Endodermal cell (in vitro differentiated cells): ENCODE results near the gene MYH6. TPM values are rescaled to one million over a fixed set of nuclear protein-coding genes. Genes with fewer than 3 reads are reported as not detected.

Source experiments
- DNase-seq: peaks from one replicate; pipeline ENCODE4 v3.0.0-alpha.2; 2017
- H3K27ac ChIP-seq: 2 replicates; pipeline ENCODE4 v1.5.1; 2013; ENCODE audit warnings: mild to moderate bottlenecking, low read depth, low read length, moderate library complexity
- H3K27me3 ChIP-seq: 2 replicates; pipeline ENCODE4 v1.6.1; 2013; ENCODE audit warnings: mild to moderate bottlenecking, low read length, moderate library complexity; ENCODE audit not compliant: insufficient read depth, control insufficient read depth, poor library complexity, severe bottlenecking
- H3K36me3 ChIP-seq: 2 replicates; pipeline ENCODE4 v1.7.0; 2013; ENCODE audit warnings: mild to moderate bottlenecking, low read length, moderate library complexity; ENCODE audit not compliant: control insufficient read depth, insufficient read depth
- H3K4me1 ChIP-seq: one replicate; pipeline ENCODE4 v1.7.0; 2013; ENCODE audit warnings: low read length; ENCODE audit not compliant: control insufficient read depth, insufficient read depth
- H3K4me3 ChIP-seq: 2 replicates; pipeline ENCODE4 v1.5.1; 2013; ENCODE audit warnings: mild to moderate bottlenecking, low read length, moderate library complexity
- H3K9ac ChIP-seq: 2 replicates; pipeline ENCODE4 v1.6.1; 2013; ENCODE audit warnings: mild to moderate bottlenecking, low read length, moderate library complexity; ENCODE audit not compliant: poor library complexity, severe bottlenecking; ENCODE audit errors: extremely low read depth
- H3K9me3 ChIP-seq: 2 replicates; pipeline ENCODE4 v1.6.1; 2013; ENCODE audit warnings: mild to moderate bottlenecking, low read length, moderate library complexity; ENCODE audit not compliant: control insufficient read depth
- H3K27ac Mint-ChIP-seq: 2 replicates; pipeline ENCODE4 v1.8.0; 2020; ENCODE audit warnings: mixed read lengths
- H3K27me3 Mint-ChIP-seq: 2 replicates; pipeline ENCODE4 v1.8.0; 2021; ENCODE audit warnings: mild to moderate bottlenecking, mixed read lengths; ENCODE audit not compliant: insufficient read depth
- H3K36me3 Mint-ChIP-seq: 2 replicates; pipeline ENCODE4 v1.8.0; 2020; ENCODE audit warnings: low read depth, mixed read lengths
- H3K4me1 Mint-ChIP-seq: 2 replicates; pipeline ENCODE4 v1.8.0; 2020; ENCODE audit warnings: mixed read lengths
- H3K4me3 Mint-ChIP-seq: 2 replicates; pipeline ENCODE4 v1.8.0; 2020; ENCODE audit warnings: mild to moderate bottlenecking, moderate library complexity, mixed read lengths
- H3K9me3 Mint-ChIP-seq: 2 replicates; pipeline ENCODE4 v1.8.0; 2020; ENCODE audit warnings: mild to moderate bottlenecking, mixed read lengths
- WGBS, 2 experiments: methylation state at CpG; one replicate each; pipeline versions ENCODE4 v1.1.5 to v1.1.7; 2013; ENCODE audit warnings: missing lambda C conversion rate in 2 of 2, mixed read lengths in 1 of 2; ENCODE audit not compliant: insufficient coverage in 1 of 2, insufficient read length in 1 of 2; 5-methylcytosine and 5-hydroxymethylcytosine counted together
- total RNA-seq, 2 donors: library from RNA; stranded (reverse); fragmentation: NEBNext Ultra II Directional in 1 of 2; extraction: Animal tissue kit (Norgen Biotek cat#: 25700) in 1 of 2; gene quantifications; 2 replicates in 1 of 2; 3 replicates in 1 of 2; pipeline ENCODE4 v1.2.1, GENCODE V29; 2021
- TF ChIP-seq, protein P1 (sequence below): fragments of 200-600 bp; sonication (generic); conservative IDR thresholded peaks from 2 replicates; pipeline ENCODE4 v1.5.0; 2021; ENCODE audit warnings: antibody characterized with exemption, mild to moderate bottlenecking

The MYH6 gene
- total RNA-seq, 2 donors from 2014 or later = not detected

DNA sequence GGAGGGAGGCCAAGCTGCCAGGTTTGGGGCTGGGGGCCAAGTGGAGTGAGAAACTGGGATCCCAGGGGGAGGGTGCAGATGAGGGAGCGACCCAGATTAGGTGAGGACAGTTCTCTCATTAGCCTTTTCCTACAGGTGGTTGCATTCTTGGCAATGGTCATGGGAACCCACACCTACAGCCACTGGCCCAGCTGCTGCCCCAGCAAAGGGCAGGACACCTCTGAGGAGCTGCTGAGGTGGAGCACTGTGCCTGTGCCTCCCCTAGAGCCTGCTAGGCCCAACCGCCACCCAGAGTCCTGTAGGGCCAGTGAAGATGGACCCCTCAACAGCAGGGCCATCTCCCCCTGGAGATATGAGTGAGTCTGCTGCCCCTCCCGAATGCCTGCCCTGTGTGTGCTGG is 35.0 kb downstream of the MYH6 start:
- H3K27me3 ChIP-seq = peaks cover 7% of the 10 kb centered on the region
- peaks cover 4% of the 10 kb centered on the region for H3K4me1 Mint-ChIP-seq
- H3K9ac ChIP-seq = no peak overlapping the region
- no peak overlapping the region for H3K4me3 ChIP-seq
- TF ChIP-seq, protein P1, sequence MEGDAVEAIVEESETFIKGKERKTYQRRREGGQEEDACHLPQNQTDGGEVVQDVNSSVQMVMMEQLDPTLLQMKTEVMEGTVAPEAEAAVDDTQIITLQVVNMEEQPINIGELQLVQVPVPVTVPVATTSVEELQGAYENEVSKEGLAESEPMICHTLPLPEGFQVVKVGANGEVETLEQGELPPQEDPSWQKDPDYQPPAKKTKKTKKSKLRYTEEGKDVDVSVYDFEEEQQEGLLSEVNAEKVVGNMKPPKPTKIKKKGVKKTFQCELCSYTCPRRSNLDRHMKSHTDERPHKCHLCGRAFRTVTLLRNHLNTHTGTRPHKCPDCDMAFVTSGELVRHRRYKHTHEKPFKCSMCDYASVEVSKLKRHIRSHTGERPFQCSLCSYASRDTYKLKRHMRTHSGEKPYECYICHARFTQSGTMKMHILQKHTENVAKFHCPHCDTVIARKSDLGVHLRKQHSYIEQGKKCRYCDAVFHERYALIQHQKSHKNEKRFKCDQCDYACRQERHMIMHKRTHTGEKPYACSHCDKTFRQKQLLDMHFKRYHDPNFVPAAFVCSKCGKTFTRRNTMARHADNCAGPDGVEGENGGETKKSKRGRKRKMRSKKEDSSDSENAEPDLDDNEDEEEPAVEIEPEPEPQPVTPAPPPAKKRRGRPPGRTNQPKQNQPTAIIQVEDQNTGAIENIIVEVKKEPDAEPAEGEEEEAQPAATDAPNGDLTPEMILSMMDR = no peak
- H3K4me1 ChIP-seq = no peaks in the 10 kb centered on the region
- no peak overlapping the region for H3K27ac Mint-ChIP-seq
- H3K9me3 Mint-ChIP-seq = no peaks in the 10 kb centered on the region
- H3K27ac ChIP-seq = no peak overlapping the region
- no peaks in the 10 kb centered on the region for H3K36me3 ChIP-seq
- no peaks in the 10 kb centered on the region for H3K9me3 ChIP-seq
- no peak for DNase-seq
- H3K36me3 Mint-ChIP-seq = no peaks in the 10 kb centered on the region
- 84 to 100% methylated on average over 2 to 3 of the region's 3 CpGs for WGBS, 2 experiments
- no peak overlapping the region for H3K4me3 Mint-ChIP-seq
- H3K27me3 Mint-ChIP-seq = peaks cover 46% of the 10 kb centered on the region

DNA sequence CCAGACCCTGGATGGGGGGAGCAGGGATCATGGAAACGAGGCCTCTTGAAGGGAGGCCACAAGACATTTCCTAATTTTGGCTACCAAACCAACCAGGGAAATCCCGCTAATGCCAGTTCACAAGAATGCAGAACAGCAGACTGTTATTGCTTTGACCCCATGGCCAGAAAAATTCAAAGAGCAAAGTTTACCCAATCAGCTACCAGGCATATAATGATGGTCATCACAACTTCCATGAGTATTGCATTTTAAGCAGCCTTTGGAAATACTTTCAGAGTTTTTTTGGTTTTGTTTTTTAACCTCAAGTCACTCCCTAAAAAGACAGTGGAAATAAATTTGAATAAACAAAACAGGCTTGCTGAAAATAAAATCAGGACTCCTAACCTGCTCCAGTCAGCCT is 35.6 kb downstream of the MYH6 start, which contains the start of gene IL25:
Gene IL25, plus strand, starts transcription at position 301 of the 400 bp plus-strand sequence.
- TF ChIP-seq, protein P1 = no peak
- Mint-ChIP-seq H3K9me3 (no peaks in the 10 kb centered on the region), H3K4me1 (peaks cover 4% of the 10 kb centered on the region), H3K4me3 (no peak within 1 kb of the TSS), H3K27ac (no peak within 1 kb of the TSS), H3K36me3 (no peaks in the 10 kb centered on the region), H3K27me3 (peaks cover 48% of the 10 kb centered on the region)
- 69 to 92% methylated on average over 2 of the region's 2 CpGs for WGBS, 2 experiments
- Histone ChIP-seq H3K4me3 (no peak within 1 kb of the TSS), H3K4me1 (no peaks in the 10 kb centered on the region), H3K9me3 (no peaks in the 10 kb centered on the region), H3K27me3 (peaks cover 8% of the 10 kb centered on the region), H3K9ac (no peak within 1 kb of the TSS), H3K27ac (no peak within 1 kb of the TSS), H3K36me3 (no peaks in the 10 kb centered on the region)
- DNase-seq = no peak

DNA sequence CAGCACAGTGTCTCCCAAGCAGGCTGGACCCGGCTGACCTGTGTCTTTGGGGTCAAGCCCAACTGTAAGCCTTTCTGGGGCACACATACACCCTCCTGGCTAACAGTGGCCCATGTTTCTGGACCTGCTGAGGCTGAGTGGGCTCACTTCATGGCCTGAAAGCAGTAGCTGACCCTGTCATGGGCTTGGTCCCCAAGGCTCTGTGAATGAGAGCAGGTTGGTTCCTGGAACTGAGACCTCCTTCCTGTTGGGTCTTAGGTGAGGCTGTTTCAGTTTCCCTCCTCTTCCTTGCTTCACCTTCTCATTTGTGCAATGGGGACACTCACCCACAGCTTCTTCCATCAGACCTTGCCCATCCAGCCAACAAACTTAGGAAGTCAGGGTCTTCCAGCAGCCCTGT is 36.2 kb downstream of the MYH6 start:
- Mint-ChIP-seq H3K27ac (no peak overlapping the region), H3K27me3 (peaks cover 46% of the 10 kb centered on the region), H3K4me1 (peaks cover 9% of the 10 kb centered on the region), H3K36me3 (no peaks in the 10 kb centered on the region), H3K9me3 (no peaks in the 10 kb centered on the region), H3K4me3 (no peak overlapping the region)
- H3K9me3 ChIP-seq = no peaks in the 10 kb centered on the region
- no peaks in the 10 kb centered on the region for H3K36me3 ChIP-seq
- TF ChIP-seq, protein P1 = no peak
- no peak overlapping the region for H3K9ac ChIP-seq
- 96 to 100% methylated on average over 1 of the region's 1 CpG for WGBS, 2 experiments
- no peak for DNase-seq
- peaks cover 8% of the 10 kb centered on the region for H3K27me3 ChIP-seq
- no peak overlapping the region for H3K4me3 ChIP-seq
- no peaks in the 10 kb centered on the region for H3K4me1 ChIP-seq
- no peak overlapping the region for H3K27ac ChIP-seq
